Panc1 (cell line): Measurements from ENCODE around the gene TSSK3.

Experiments used
- POLR2AphosphoS5 ChIP-seq: IDR thresholded peaks from 2 replicates; pipeline ENCODE4 v1.6.1; 2012; ENCODE audit warnings: mild to moderate bottlenecking, low read depth, low read length, moderate library complexity
- SIN3A ChIP-seq: IDR thresholded peaks from 2 replicates; pipeline ENCODE4 v1.6.1; 2012; ENCODE audit warnings: low read depth, mild to moderate bottlenecking, low read length, moderate library complexity, borderline replicate concordance; ENCODE audit not compliant: insufficient read depth
- TF ChIP-seq, protein P1 (sequence below): fragments of 450-650 bp; IDR thresholded peaks from 2 replicates; pipeline ENCODE4 v1.5.1; 2017; ENCODE audit warnings: mild to moderate bottlenecking

DNA sequence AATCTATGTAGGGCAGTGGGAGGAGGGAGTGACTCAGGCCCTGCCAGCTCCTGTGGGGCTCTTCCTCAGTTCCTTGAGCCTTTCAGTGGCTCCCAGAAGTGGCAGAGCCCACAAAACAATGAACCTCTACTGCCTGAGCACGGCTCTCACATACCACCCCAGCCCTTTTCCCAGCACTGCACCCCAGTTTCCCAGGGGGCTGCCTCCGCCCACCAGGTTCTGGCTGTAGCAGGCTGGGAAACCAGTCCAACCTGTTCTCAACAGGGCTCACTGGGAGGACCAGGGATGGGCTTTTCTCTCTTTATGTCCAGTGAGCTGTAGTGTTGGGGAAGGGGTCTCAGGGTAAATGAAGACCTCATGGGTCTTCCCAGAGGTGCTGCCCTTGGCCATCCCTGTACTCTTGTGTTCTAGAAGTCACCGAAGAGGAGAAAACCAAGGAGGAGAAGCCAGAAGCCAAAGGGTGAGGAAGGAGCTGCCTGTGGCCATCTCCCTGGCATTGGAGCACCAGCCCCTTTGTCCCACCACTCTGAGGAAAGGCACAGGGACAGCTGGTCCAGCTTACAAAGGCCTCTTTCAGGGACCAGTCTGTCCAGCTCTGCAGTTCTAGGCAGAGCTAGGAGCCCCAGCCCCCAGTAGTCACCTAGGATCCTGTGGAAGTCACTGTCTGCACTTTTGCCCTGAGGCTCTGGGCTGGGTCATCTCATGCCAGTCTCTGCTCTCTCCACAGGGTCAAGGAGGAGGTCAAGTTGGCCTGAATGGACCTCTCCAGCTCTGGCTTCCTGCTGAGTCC lies 29.9 kb upstream of the TSSK3 start:
- TF ChIP-seq, protein P1, sequence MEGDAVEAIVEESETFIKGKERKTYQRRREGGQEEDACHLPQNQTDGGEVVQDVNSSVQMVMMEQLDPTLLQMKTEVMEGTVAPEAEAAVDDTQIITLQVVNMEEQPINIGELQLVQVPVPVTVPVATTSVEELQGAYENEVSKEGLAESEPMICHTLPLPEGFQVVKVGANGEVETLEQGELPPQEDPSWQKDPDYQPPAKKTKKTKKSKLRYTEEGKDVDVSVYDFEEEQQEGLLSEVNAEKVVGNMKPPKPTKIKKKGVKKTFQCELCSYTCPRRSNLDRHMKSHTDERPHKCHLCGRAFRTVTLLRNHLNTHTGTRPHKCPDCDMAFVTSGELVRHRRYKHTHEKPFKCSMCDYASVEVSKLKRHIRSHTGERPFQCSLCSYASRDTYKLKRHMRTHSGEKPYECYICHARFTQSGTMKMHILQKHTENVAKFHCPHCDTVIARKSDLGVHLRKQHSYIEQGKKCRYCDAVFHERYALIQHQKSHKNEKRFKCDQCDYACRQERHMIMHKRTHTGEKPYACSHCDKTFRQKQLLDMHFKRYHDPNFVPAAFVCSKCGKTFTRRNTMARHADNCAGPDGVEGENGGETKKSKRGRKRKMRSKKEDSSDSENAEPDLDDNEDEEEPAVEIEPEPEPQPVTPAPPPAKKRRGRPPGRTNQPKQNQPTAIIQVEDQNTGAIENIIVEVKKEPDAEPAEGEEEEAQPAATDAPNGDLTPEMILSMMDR, result no peak
- TF ChIP-seq POLR2AphosphoS5, result peak; percentile 48; the same call in 1 of the 2 replicates
- TF ChIP-seq SIN3A, result no peak
